A673 (cell line): ENCODE data around the gene BACH1. TPM values are rescaled to one million over a fixed set of nuclear protein-coding genes. Genes with fewer than 3 reads are reported as not detected.
A peak's percentile ranks its signal among the peaks of the same experiment; 100 is the strongest.

Experiments used
- BruUV-seq: library from RNA; stranded (reverse); fragments of 400-500 nt; replicated peaks from 2 replicates; lab custom pipeline; 2021; lab: Mats Ljungman, UMichigan
- CTCF ChIA-PET: fragments of 300-600 bp; sonication (Branson Sonifier 250); formaldehyde crosslinking; loops from one replicate; lab custom pipeline; 2022; ENCODE audit warnings: antibody characterized with exemption; lab: Charles Lee
- POLR2A ChIA-PET: fragments of 300-600 bp; sonication (Branson Sonifier 250); formaldehyde crosslinking; loops from one replicate; lab custom pipeline; 2022; ENCODE audit warnings: antibody characterized with exemption; ENCODE audit not compliant: low non-redundant PET; lab: Charles Lee
- DNase-seq: peaks from one replicate; pipeline ENCODE4 v3.0.0-alpha.2; 2015; ENCODE audit warnings: low spot score
- H3K27ac ChIP-seq: fragments of 200-600 bp; sonication (generic); 2 replicates; pipeline ENCODE4 v1.5.1; 2016; ENCODE audit warnings: mixed run types, low read depth, mild to moderate bottlenecking, mixed read lengths, antibody characterized with exemption, low read length; ENCODE audit not compliant: poor library complexity, severe bottlenecking
- H3K27me3 ChIP-seq: fragments of 200-600 bp; sonication (generic); replicated peaks from 2 replicates; pipeline ENCODE4 v1.6.1; 2017; ENCODE audit warnings: mixed run types, low read depth, mild to moderate bottlenecking, mixed read lengths, antibody characterized with exemption, low read length; ENCODE audit not compliant: insufficient read depth, poor library complexity
- H3K36me3 ChIP-seq: fragments of 200-600 bp; sonication (generic); 2 replicates; pipeline ENCODE4 v1.6.1; 2016; ENCODE audit warnings: mixed run types, mild to moderate bottlenecking, mixed read lengths, antibody characterized with exemption, low read length; ENCODE audit not compliant: insufficient read depth, poor library complexity, severe bottlenecking
- H3K4me1 ChIP-seq: fragments of 200-600 bp; sonication (generic); 2 replicates; pipeline ENCODE4 v1.6.1; 2017; ENCODE audit warnings: mixed run types, mild to moderate bottlenecking, mixed read lengths, antibody characterized with exemption, low read length; ENCODE audit not compliant: insufficient read depth, poor library complexity, severe bottlenecking
- H3K4me3 ChIP-seq: fragments of 200-600 bp; sonication (generic); 2 replicates; pipeline ENCODE4 v1.5.1; 2016; ENCODE audit warnings: low read depth, mixed run types, mild to moderate bottlenecking, mixed read lengths, low read length; ENCODE audit not compliant: poor library complexity, severe bottlenecking
- H3K9me3 ChIP-seq: fragments of 200-600 bp; sonication (generic); 2 replicates; pipeline ENCODE4 v1.6.1; 2016; ENCODE audit warnings: mixed run types, low read depth, mild to moderate bottlenecking, mixed read lengths, antibody characterized with exemption, low read length; ENCODE audit not compliant: poor library complexity, severe bottlenecking
- EZH2 ChIP-seq: fragments of 200-600 bp; sonication (generic); IDR thresholded peaks from 2 replicates; pipeline ENCODE4 v1.6.1; 2017; ENCODE audit warnings: borderline replicate concordance, low read depth, mild to moderate bottlenecking, mixed read lengths, antibody characterized with exemption, low read length; ENCODE audit not compliant: poor library complexity, severe bottlenecking
- intact Hi-C: fragments of 100-400 bp; cut with micrococcal nuclease; formaldehyde crosslinking; loops from one replicate; pipeline ENCODE4 v1.10.0; 2022; ENCODE audit not compliant: unreplicated experiment
- total RNA-seq: library from RNA; stranded (reverse); gene quantifications from 2 replicates; pipeline ENCODE4 v1.2.3, GENCODE V29; 2021
- TF ChIP-seq, protein P1 (sequence below): fragments of 300-800, 200-600 bp; sonication (generic); conservative IDR thresholded peaks from 2 replicates; pipeline ENCODE4 v1.5.1; 2017; ENCODE audit warnings: low read depth, mild to moderate bottlenecking, antibody characterized with exemption, low read length, moderate library complexity, mixed read lengths

The BACH1 gene
- total RNA-seq, 1 experiment from 2014 or later: 103 TPM

DNA sequence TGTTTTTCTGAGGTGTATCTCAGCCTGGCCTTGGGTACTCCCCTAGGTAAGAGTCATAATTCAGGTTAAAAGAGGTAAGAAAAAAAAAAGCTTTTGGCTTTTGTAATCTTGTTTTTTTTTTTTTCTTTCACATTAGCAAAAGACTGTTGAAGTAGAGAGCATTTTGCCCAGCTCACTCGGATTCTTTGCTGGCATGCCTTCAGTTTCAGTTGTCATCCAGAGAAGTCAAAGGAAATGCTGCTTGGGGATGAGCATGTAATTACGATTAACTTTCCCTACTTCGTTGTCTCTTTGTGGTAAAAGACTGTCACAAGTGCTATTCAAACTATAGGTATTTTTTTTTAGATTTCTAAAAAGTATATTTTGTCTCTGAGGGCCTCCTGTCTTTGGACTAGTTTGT lies 6.3 kb downstream of the BACH1 start:
- ChIA-PET POLR2A (interaction anchor here (0.7 kb wide), 1 partner anchor 14 kb away, joined by 3 read pairs; no protein-coding TSS in a partner anchor), CTCF (no interaction called here)
- no peak overlapping the region for H3K4me3 ChIP-seq
- peak overlapping the region; percentile 8 for H3K27ac ChIP-seq
- intact Hi-C loops: no loop called here
- H3K27me3 ChIP-seq: no peaks in the 10 kb centered on the region
- no peaks in the 10 kb centered on the region for H3K36me3 ChIP-seq
- H3K9me3 ChIP-seq: no peaks in the 10 kb centered on the region
- H3K4me1 ChIP-seq: peaks cover 91% of the 10 kb centered on the region
- TF ChIP-seq, protein P1, sequence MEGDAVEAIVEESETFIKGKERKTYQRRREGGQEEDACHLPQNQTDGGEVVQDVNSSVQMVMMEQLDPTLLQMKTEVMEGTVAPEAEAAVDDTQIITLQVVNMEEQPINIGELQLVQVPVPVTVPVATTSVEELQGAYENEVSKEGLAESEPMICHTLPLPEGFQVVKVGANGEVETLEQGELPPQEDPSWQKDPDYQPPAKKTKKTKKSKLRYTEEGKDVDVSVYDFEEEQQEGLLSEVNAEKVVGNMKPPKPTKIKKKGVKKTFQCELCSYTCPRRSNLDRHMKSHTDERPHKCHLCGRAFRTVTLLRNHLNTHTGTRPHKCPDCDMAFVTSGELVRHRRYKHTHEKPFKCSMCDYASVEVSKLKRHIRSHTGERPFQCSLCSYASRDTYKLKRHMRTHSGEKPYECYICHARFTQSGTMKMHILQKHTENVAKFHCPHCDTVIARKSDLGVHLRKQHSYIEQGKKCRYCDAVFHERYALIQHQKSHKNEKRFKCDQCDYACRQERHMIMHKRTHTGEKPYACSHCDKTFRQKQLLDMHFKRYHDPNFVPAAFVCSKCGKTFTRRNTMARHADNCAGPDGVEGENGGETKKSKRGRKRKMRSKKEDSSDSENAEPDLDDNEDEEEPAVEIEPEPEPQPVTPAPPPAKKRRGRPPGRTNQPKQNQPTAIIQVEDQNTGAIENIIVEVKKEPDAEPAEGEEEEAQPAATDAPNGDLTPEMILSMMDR: no peak
- no peak for TF ChIP-seq EZH2
- no peak for DNase-seq
- no TSS peak for BruUV-seq

DNA sequence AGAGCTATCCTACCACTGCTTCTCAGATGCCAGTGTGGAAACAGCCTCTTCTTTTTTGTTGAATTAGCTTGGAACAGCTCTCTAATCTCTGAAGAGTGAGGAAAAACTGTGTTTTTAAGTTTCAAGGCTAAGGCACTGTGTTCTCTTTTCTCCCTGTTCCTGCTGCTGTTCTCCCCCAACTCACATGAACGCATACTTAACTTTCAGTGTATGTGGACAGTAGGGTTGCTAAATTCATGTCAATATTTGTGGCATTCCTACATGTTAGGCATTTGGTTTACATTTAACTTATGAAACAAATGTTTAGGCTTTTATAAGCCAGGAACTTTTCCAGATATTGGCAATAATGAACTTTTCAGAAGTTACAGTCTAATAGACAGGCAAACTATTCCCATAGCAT lies 6.8 kb downstream of the BACH1 start:
- POLR2A ChIA-PET: no interaction called here
- intact Hi-C loops: no loop called here

DNA sequence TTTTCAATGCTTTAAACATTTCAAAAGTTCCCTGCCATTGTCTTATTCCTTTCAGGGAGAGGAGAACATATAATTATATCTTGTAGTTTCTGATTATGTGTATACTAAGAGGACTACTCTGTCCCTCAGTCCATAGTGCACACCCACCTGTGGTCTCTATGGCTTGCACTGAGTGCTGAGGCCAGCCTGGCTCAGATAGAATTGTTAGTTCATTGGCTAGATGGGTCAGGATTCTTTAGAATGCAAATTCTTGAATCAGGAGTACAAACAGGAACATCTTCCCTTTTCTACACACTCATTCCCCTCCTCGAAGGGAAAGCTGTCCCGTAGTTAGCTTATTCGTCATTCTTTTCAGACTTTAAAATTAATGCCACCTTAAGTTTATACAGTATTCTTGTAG lies 8.2 kb downstream of the BACH1 start:
- peaks cover under 1% of the 10 kb centered on the region for H3K36me3 ChIP-seq
- H3K4me1 ChIP-seq: peaks cover 75% of the 10 kb centered on the region
- intact Hi-C loops: no loop called here
- H3K4me3 ChIP-seq: no peak overlapping the region
- no peak for TF ChIP-seq EZH2
- TF ChIP-seq, protein P1: no peak
- no peaks in the 10 kb centered on the region for H3K9me3 ChIP-seq
- no peaks in the 10 kb centered on the region for H3K27me3 ChIP-seq
- no peak overlapping the region for H3K27ac ChIP-seq
- POLR2A ChIA-PET: interaction anchor here (0.6 kb wide), 1 partner anchor 36 kb away, joined by 3 read pairs; no protein-coding TSS in a partner anchor
- CTCF ChIA-PET: no interaction called here
- no TSS peak for BruUV-seq
- DNase-seq: no peak

More for the DNA sequence above, 6.8 kb downstream of the BACH1 start:
- BruUV-seq: no TSS peak
- Histone ChIP-seq H3K4me3 (no peak overlapping the region), H3K4me1 (peaks cover 89% of the 10 kb centered on the region), H3K27me3 (no peaks in the 10 kb centered on the region), H3K27ac (peak overlapping the region; percentile 8), H3K9me3 (no peaks in the 10 kb centered on the region), H3K36me3 (no peaks in the 10 kb centered on the region)
- DNase-seq: no peak
- CTCF ChIA-PET: no interaction called here
- TF ChIP-seq EZH2: no peak
- TF ChIP-seq, protein P1: no peak
